ENCODE results near the gene CGNL1. TPM values are rescaled to one million over a fixed set of nuclear protein-coding genes. Genes with fewer than 3 reads are reported as not detected.
A peak's percentile ranks its signal among the peaks of the same experiment; 100 is the strongest.

CGNL1 gene
- total RNA-seq, 1 donor from 2014 or later = 3.5 TPM

DNA sequence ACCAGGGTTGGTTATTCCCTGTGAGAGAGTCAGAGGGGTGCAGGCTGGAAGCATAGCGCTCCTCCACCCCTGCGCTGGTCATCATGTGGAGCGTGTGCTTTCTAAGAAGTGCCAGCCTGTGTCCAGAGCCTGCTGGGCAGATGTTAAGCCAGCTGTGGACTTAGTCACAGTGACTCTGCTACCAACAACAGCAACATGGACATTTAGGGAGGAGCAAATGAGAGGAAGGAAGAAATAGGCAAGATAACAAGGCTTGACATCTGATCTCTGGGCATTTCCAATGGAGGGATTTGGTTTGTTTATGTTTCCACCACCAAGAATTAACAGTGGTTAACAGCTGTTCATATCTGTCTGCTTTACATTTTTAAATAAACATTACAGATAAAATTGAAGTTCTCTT, 179.0 kb downstream of the CGNL1 start:
- H3K27me3 ChIP-seq = no peaks in the 10 kb centered on the region
- H3K4me3 ChIP-seq = no peak overlapping the region
- no peaks in the 10 kb centered on the region for H3K9me3 ChIP-seq
- no peak overlapping the region for H3K27ac ChIP-seq
- no peak for DNase-seq (ENCODE audit: low spot score in 2 of 2)
- no peaks in the 10 kb centered on the region for H3K36me3 ChIP-seq
- H3K4me1 ChIP-seq = peaks cover 0 to 8% of the 10 kb centered on the region in 2 donors
- intact Hi-C loops (cut with DNase I) = no loop called here
- TF ChIP-seq, protein P1, sequence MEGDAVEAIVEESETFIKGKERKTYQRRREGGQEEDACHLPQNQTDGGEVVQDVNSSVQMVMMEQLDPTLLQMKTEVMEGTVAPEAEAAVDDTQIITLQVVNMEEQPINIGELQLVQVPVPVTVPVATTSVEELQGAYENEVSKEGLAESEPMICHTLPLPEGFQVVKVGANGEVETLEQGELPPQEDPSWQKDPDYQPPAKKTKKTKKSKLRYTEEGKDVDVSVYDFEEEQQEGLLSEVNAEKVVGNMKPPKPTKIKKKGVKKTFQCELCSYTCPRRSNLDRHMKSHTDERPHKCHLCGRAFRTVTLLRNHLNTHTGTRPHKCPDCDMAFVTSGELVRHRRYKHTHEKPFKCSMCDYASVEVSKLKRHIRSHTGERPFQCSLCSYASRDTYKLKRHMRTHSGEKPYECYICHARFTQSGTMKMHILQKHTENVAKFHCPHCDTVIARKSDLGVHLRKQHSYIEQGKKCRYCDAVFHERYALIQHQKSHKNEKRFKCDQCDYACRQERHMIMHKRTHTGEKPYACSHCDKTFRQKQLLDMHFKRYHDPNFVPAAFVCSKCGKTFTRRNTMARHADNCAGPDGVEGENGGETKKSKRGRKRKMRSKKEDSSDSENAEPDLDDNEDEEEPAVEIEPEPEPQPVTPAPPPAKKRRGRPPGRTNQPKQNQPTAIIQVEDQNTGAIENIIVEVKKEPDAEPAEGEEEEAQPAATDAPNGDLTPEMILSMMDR (IDR thresholded peaks at IDR 0.05) = no peak

DNA sequence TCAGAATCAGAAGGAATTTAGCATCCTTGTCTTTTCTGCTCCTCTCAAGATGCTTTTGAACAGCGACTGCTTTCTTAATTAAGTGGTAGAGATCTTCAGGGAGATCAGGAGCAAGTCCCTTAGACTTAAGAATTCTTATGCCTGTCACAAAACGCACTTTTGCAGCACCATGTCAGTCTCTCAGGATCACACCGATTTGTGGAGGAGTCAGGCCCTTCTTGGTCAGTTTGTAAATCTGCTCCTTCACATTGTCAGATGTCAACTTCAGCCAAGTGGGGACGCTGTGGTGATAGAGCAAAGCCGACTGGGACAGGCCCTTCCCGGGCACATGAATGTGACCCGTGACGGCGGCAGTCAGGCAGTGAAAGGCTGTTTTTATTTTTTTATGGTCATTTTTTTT, 179.7 kb downstream of the CGNL1 start:
- intact Hi-C loops (cut with DNase I) = no loop called here
- TF ChIP-seq, protein P1 (IDR thresholded peaks at IDR 0.05) = no peak
- Histone ChIP-seq H3K9me3 (no peaks in the 10 kb centered on the region), H3K4me3 (no peak overlapping the region), H3K36me3 (no peaks in the 10 kb centered on the region), H3K27me3 (no peaks in the 10 kb centered on the region), H3K27ac (no peak overlapping the region), H3K4me1 (peaks cover 0 to 6% of the 10 kb centered on the region in 2 donors)
- DNase-seq (ENCODE audit: low spot score in 2 of 2) = no peak

DNA sequence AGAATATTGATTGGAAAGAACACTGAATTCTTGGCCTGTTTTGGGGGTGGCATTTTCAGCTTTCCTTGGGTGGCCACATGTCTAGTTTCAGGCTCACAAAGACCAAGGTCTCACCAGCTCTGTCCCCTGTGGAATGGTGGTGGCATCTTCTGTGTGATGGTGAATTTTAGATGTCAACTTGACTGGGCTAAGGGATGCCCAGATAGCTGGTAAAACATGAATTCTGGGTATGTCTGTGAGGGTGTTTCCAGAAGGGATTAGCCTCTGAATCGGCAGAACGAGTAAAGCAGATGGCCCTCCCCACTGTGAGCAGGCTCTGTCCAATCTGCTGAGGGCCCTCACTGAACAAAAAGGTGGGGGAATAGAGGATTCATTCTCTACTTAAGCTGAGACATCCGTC, 181.0 kb downstream of the CGNL1 start:
- no peaks in the 10 kb centered on the region for H3K36me3 ChIP-seq

DNA sequence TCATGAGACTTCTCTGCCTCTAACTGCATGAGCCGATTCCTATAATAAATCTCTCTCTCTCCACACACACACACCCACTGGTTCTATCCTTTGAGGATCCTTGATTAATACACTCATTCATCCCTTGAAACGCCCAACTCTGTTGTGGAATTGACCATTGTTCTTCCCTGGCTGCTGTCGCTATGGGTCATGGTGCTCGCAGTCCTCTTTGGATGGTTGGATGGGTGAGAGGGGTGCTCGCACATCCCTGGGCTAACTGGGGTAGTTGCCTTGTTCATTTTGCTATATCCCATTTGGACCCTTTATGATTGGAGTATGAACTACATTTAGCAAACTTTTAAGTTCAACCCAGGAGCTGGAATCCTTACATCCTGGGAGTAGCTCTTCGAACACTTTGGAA, 181.5 kb downstream of the CGNL1 start:
- Histone ChIP-seq H3K27me3 (no peaks in the 10 kb centered on the region), H3K36me3 (no peaks in the 10 kb centered on the region), H3K4me3 (no peak overlapping the region), H3K27ac (no peak overlapping the region), H3K4me1 (peaks cover 0 to 6% of the 10 kb centered on the region in 2 donors), H3K9me3 (no peaks in the 10 kb centered on the region)
- TF ChIP-seq, protein P1 (IDR thresholded peaks at IDR 0.05) = no peak
- DNase-seq (ENCODE audit: low spot score in 2 of 2) = no peak
- intact Hi-C loops (cut with DNase I) = no loop called here

More for the DNA sequence above, 181.0 kb downstream of the CGNL1 start:
- intact Hi-C loops (cut with DNase I) = no loop called here
- Histone ChIP-seq H3K4me1 (peaks cover 0 to 6% of the 10 kb centered on the region in 2 donors), H3K27ac (no peak overlapping the region), H3K9me3 (no peaks in the 10 kb centered on the region), H3K27me3 (no peaks in the 10 kb centered on the region), H3K4me3 (no peak overlapping the region)
- TF ChIP-seq, protein P1 (IDR thresholded peaks at IDR 0.05) = no peak
- no peak for DNase-seq (ENCODE audit: low spot score in 2 of 2)

DNA sequence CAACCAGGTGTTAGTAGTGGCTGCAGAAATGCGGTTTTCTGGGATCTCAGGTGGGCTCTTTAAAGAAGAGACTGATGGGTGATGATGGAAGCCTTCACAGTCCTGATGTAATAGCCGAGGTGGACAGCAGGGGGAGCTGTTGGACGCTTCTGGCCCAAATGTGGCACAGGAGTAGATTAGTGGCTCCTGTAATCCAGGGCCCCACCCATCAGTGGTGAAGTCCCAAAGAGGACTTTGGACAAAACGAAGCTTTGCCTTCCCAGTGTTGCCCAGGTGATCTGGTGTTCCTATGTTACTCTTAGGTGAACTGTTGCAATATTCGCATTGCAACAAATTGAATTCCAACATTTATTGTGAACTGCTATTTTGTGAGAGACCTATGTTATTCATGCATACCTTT, 183.6 kb downstream of the CGNL1 start:
- intact Hi-C loops (cut with DNase I) = loop anchor here (1.0 to 5.0 kb wide), 4 partner anchors 52 to 622 kb away; no protein-coding TSS in a partner anchor
- H3K9me3 ChIP-seq = no peaks in the 10 kb centered on the region
- no peaks in the 10 kb centered on the region for H3K27me3 ChIP-seq
- H3K4me1 ChIP-seq = peaks cover 0 to 4% of the 10 kb centered on the region in 2 donors
- H3K27ac ChIP-seq = no peak overlapping the region
- H3K4me3 ChIP-seq = no peak overlapping the region
- TF ChIP-seq, protein P1 (IDR thresholded peaks at IDR 0.05) = peak; percentile 57 to 87 (median 81)
- no peaks in the 10 kb centered on the region for H3K36me3 ChIP-seq
- DNase-seq (ENCODE audit: low spot score in 2 of 2) = peak in 1 of 2 donors; percentile 72
